Gastroesophageal sphincter (tissue), 4 donors: Measurements from ENCODE around the gene ZNF362. TPM values are rescaled to one million over a fixed set of nuclear protein-coding genes. Genes with fewer than 3 reads are reported as not detected.

ENCODE experiments used
- ATAC-seq: fragments of 150-250 bp; one replicate; pipeline ENCODE4 v1.9.1; 2016; ENCODE audit warnings: mild to moderate bottlenecking, moderate library complexity
- H3K27ac ChIP-seq, 4 donors: fragments of 200-600 bp; sonication (generic) in 3 of 4; 1 replicate in 3 of 4; 2 replicates in 1 of 4; pipeline ENCODE4 v1.5.1; 2016 to 2019
- H3K27me3 ChIP-seq: fragments of 200-600 bp; sonication (generic); one replicate; pipeline ENCODE4 v1.5.1; 2019
- H3K36me3 ChIP-seq, 2 donors: fragments of 200-600 bp; sonication (generic); one replicate each; pipeline ENCODE4 v1.5.1; 2019; ENCODE audit warnings: control low read depth in 1 of 2
- H3K4me1 ChIP-seq, 3 donors: fragments of 200-600 bp; sonication (generic); 1 replicate in 2 of 3; 2 replicates in 1 of 3; pipeline ENCODE4 v1.5.1; 2016 to 2019; ENCODE audit warnings: control low read depth in 2 of 3
- H3K4me3 ChIP-seq, 2 donors: fragments of 200-600 bp; sonication (generic); one replicate each; pipeline ENCODE4 v1.5.1; 2019; ENCODE audit warnings: mild to moderate bottlenecking in 1 of 2, moderate library complexity in 1 of 2
- H3K9me3 ChIP-seq, 3 donors: fragments of 200-600 bp; sonication (generic); one replicate each; pipeline ENCODE4 v1.5.1; 2017 to 2019; ENCODE audit warnings: control low read depth in 2 of 3
- EP300 ChIP-seq: sonication (generic); formaldehyde crosslinking; IDR thresholded peaks from one replicate; pipeline ENCODE4 v1.6.1; 2017; ENCODE audit warnings: antibody characterized with exemption, mild to moderate bottlenecking
- POLR2A ChIP-seq, 2 donors: fragments of 450-650 bp; IDR thresholded peaks; one replicate each; pipeline ENCODE4 v1.6.1; 2017; ENCODE audit warnings: antibody characterized with exemption in 2 of 2, mild to moderate bottlenecking in 2 of 2, moderate library complexity in 1 of 2
- POLR2AphosphoS5 ChIP-seq: sonication (generic); formaldehyde crosslinking; IDR thresholded peaks from one replicate; pipeline ENCODE4 v1.6.1; 2017; ENCODE audit warnings: antibody characterized with exemption
- WGBS, 2 donors: methylation state at CpG; one replicate each; pipeline ENCODE4 v1.1.5; 2018; ENCODE audit warnings: low coverage in 1 of 2; 5-methylcytosine and 5-hydroxymethylcytosine counted together
- total RNA-seq, 4 donors: library from RNA; depleted of rRNA; stranded (reverse); fragments of >200 nt; gene quantifications; one replicate each; pipeline ENCODE4 v1.1.0, GENCODE V29; 2016
- TF ChIP-seq, protein P1 (sequence below), 4 experiments: fragments of 200-600 bp in 2 of 4; fragments of 450-650 bp in 2 of 4; sonication (generic) in 1 of 4; IDR thresholded peaks; one replicate each; pipeline ENCODE4 v1.5.1; 2017 to 2019; ENCODE audit warnings: antibody characterized with exemption in 4 of 4, mild to moderate bottlenecking in 2 of 4, moderate library complexity in 2 of 4

Gene ZNF362
- total RNA-seq, 4 donors from 2014 or later = 14.6 to 29.2 (median 24.1) TPM

DNA sequence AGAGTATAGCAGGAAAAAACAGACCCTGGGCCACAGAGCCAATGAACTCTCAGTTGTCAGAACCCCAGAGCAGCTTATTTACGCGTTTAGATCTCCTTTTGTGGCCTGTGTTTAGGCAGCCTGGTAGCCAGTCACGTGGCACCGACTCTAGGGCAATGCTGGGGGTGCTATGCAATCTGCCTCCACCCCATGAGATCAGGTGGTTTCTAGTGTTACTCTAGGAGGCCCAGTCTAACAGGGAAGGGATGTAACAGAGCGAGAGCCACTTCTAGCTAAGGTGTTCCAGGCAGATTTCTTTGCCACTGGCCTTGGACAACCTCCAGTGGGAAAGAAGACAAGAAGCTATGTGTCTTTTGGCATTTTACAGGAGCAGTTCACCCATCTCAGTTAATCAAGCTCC is 76.6 kb downstream of the ZNF362 start:
- Histone ChIP-seq H3K4me3 (no peak overlapping the region), H3K36me3 (peaks cover 6 to 65% of the 10 kb centered on the region in 2 donors), H3K27me3 (no peaks in the 10 kb centered on the region), H3K9me3 (no peaks in the 10 kb centered on the region), H3K27ac (peak overlapping the region in 3 of 4 donors; percentile 74 to 100 (median 92)), H3K4me1 (peaks cover 16 to 84% (median 49%) of the 10 kb centered on the region in 3 donors)
- TF ChIP-seq POLR2AphosphoS5 = no peak
- no peak for TF ChIP-seq POLR2A (IDR thresholded peaks at IDR 0.05)
- TF ChIP-seq, protein P1, sequence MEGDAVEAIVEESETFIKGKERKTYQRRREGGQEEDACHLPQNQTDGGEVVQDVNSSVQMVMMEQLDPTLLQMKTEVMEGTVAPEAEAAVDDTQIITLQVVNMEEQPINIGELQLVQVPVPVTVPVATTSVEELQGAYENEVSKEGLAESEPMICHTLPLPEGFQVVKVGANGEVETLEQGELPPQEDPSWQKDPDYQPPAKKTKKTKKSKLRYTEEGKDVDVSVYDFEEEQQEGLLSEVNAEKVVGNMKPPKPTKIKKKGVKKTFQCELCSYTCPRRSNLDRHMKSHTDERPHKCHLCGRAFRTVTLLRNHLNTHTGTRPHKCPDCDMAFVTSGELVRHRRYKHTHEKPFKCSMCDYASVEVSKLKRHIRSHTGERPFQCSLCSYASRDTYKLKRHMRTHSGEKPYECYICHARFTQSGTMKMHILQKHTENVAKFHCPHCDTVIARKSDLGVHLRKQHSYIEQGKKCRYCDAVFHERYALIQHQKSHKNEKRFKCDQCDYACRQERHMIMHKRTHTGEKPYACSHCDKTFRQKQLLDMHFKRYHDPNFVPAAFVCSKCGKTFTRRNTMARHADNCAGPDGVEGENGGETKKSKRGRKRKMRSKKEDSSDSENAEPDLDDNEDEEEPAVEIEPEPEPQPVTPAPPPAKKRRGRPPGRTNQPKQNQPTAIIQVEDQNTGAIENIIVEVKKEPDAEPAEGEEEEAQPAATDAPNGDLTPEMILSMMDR (IDR thresholded peaks at IDR 0.05) = no peak
- TF ChIP-seq EP300 = no peak
- ATAC-seq = no peak
- 44 to 50% methylated on average over 2 of the region's 5 CpGs for WGBS, 2 donors

- Histone ChIP-seq H3K4me3 (no peak overlapping the region), H3K4me1 (peaks cover 25 to 84% (median 59%) of the 10 kb centered on the region in 3 donors), H3K9me3 (no peaks in the 10 kb centered on the region), H3K27me3 (no peaks in the 10 kb centered on the region), H3K36me3 (peaks cover 0 to 52% of the 10 kb centered on the region in 2 donors), H3K27ac (peak overlapping the region in 3 of 4 donors; percentile 74 to 100 (median 92))
- TF ChIP-seq POLR2A (IDR thresholded peaks at IDR 0.05) (no peak), EP300 (no peak), POLR2AphosphoS5 (peak; percentile 38)
- TF ChIP-seq, protein P1 (IDR thresholded peaks at IDR 0.05) = no peak
- peak; percentile 45 for ATAC-seq
- WGBS, 2 donors = 20 to 35% methylated on average over 10 to 13 of the region's 17 CpGs
These were observed 77.8 kb downstream of the ZNF362 start for GRCh38 chr1:33334081-33334552.

- peaks cover 0 to 43% of the 10 kb centered on the region in 2 donors for H3K36me3 ChIP-seq
- WGBS, 2 donors = 21 to 30% methylated on average over 4 of the region's 4 CpGs
- ATAC-seq = no peak
- H3K4me1 ChIP-seq = peaks cover 34 to 92% (median 68%) of the 10 kb centered on the region in 3 donors
- peak overlapping the region; percentile 30 to 100 (median 83) for H3K27ac ChIP-seq
- H3K4me3 ChIP-seq = no peak overlapping the region
- TF ChIP-seq POLR2AphosphoS5 (no peak), EP300 (no peak), POLR2A (IDR thresholded peaks at IDR 0.05) (no peak)
- TF ChIP-seq, protein P1 (IDR thresholded peaks at IDR 0.05) = no peak
- H3K27me3 ChIP-seq = no peaks in the 10 kb centered on the region
- H3K9me3 ChIP-seq = no peaks in the 10 kb centered on the region
These were observed 78.7 kb downstream of the ZNF362 start for GRCh38 chr1:33335020-33335419.

DNA sequence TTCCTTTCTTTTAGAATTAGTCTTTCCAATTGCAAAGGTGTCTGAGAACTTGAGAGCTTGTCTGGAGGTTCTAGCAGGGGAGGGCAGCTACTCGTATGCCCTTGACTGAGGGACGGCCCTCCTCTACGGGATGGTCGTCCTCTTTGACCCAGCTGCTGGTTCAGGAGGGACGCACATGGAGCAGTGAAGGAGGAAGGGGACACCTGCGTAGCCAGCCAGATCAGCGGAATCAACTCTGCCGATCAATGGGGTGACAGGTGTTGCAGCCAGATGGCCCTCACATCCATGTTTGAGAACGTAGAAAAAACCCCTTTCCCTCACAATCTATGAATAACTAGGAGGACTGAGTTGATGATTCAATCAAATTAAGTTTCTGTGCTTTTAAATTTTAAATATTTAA is 80.3 kb downstream of the ZNF362 start:
- 58 to 75% methylated on average over 2 of the region's 9 CpGs for WGBS, 2 donors
- ATAC-seq = no peak
- Histone ChIP-seq H3K9me3 (no peaks in the 10 kb centered on the region), H3K36me3 (peaks cover 0 to 28% of the 10 kb centered on the region in 2 donors), H3K4me3 (no peak overlapping the region), H3K27me3 (no peaks in the 10 kb centered on the region), H3K27ac (peak overlapping the region in 3 of 4 donors; percentile 92 to 100 (median 99)), H3K4me1 (peaks cover 50 to 100% (median 84%) of the 10 kb centered on the region in 3 donors)
- no peak for TF ChIP-seq POLR2A (IDR thresholded peaks at IDR 0.05)
- TF ChIP-seq POLR2AphosphoS5 = no peak
- TF ChIP-seq, protein P1 (IDR thresholded peaks at IDR 0.05) = no peak
- TF ChIP-seq EP300 = no peak

DNA sequence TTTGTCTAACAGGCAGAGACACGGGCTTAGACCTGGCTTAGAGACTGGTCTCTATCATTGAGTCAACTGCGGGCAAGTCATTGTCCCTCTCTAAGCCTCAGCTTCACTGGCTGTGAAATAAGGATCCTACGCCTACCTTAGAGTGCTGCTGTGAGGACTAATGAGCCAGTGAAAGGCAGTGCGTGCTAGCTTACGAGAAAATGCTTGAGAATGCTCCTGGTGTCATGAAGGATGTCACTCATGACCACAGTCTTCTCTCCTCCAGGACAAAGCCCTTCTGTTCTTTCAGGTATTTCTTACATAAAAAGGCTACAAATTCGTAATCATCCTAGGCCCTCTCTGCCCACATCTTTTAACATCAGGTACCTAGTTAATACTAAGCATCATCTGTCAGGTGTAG is 81.1 kb downstream of the ZNF362 start:
- no peak for TF ChIP-seq EP300
- TF ChIP-seq POLR2AphosphoS5 = no peak
- no peak for TF ChIP-seq POLR2A (IDR thresholded peaks at IDR 0.05)
- TF ChIP-seq, protein P1 (IDR thresholded peaks at IDR 0.05) = no peak
- Histone ChIP-seq H3K27me3 (no peaks in the 10 kb centered on the region), H3K27ac (peak overlapping the region; percentile 91 to 100 (median 96)), H3K36me3 (peaks cover 0 to 19% of the 10 kb centered on the region in 2 donors), H3K9me3 (no peaks in the 10 kb centered on the region), H3K4me3 (peak overlapping the region in 1 of 2 donors; percentile 21), H3K4me1 (peaks cover 53 to 100% (median 85%) of the 10 kb centered on the region in 3 donors)
- ATAC-seq = no peak
- WGBS, 2 donors = 77 to 94% methylated on average over 6 of the region's 6 CpGs
